Subcutaneous abdominal adipose tissue (tissue), 5 donors: ENCODE data around the gene NDUFA13.

Source experiments
- H3K27ac ChIP-seq: one replicate; pipeline ENCODE4 v1.7.0; 2013; ENCODE audit warnings: low read depth, mild to moderate bottlenecking, inconsistent platforms, low read length, moderate library complexity
- H3K27me3 ChIP-seq, 5 donors: one replicate each; pipeline ENCODE4 v1.7.0; 2013; ENCODE audit warnings: low read length in 5 of 5, inconsistent platforms in 1 of 5; ENCODE audit not compliant: control insufficient read depth in 5 of 5, insufficient read depth in 4 of 5
- H3K36me3 ChIP-seq, 5 donors: one replicate each; pipeline ENCODE4 v1.7.0; 2013; ENCODE audit warnings: low read length in 5 of 5; ENCODE audit not compliant: control insufficient read depth in 5 of 5, insufficient read depth in 5 of 5
- H3K4me1 ChIP-seq, 5 donors: one replicate each; pipeline ENCODE4 v1.7.0; 2013; ENCODE audit warnings: low read length in 5 of 5, mild to moderate bottlenecking in 3 of 5, moderate library complexity in 1 of 5; ENCODE audit not compliant: control insufficient read depth in 5 of 5, insufficient read depth in 5 of 5
- H3K4me3 ChIP-seq, 5 donors: one replicate each; pipeline ENCODE4 v1.7.0; 2013; ENCODE audit warnings: low read length in 5 of 5, low read depth in 1 of 5
- H3K9ac ChIP-seq, 5 donors: one replicate each; pipeline ENCODE4 v1.7.0; 2013; ENCODE audit warnings: low read length in 5 of 5, mild to moderate bottlenecking in 4 of 5, moderate library complexity in 3 of 5
- H3K9me3 ChIP-seq, 5 donors: one replicate each; pipeline ENCODE4 v1.7.0; 2013; ENCODE audit warnings: low read length in 5 of 5; ENCODE audit not compliant: control insufficient read depth in 5 of 5
- donor health status: healthy.
- donor health status: healthy.
- donor health status: healthy.
- donor health status: healthy.
- donor health status: healthy.

NDUFA13 gene

GRCh38 chr19:19532806-19533701 lies 17.0 kb downstream of the NDUFA13 start:
- peaks cover 0 to 18% (median 15%) of the 10 kb centered on the region in 5 donors for H3K4me1 ChIP-seq
- H3K36me3 ChIP-seq = peaks cover 0 to 17% (median 13%) of the 10 kb centered on the region in 5 donors
- H3K27me3 ChIP-seq = peaks cover 0 to 9% (median 6%) of the 10 kb centered on the region in 5 donors
- H3K4me3 ChIP-seq = no peak overlapping the region
- H3K9me3 ChIP-seq = no peaks in the 10 kb centered on the region
- H3K9ac ChIP-seq = no peak overlapping the region
- H3K27ac ChIP-seq = no peak overlapping the region

DNA sequence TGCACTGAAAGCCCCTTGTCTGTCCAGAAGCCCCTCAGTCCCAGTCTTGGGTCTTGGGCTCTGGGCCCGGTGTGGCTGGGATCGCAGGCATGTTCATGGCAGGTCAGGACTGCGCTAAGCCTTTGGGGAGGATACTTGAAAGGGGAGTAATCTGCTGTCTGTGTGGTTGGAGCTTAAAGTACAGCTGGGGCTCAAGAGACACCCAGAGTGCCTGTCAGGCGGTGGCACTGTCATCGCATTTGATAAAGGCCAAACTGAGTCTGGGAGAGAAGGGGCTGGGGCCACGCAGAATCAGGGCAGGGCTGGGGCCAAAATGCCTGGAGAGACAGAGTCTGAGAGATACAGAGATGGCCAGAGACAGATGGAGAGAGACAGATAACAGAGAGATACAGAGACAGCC lies 17.8 kb downstream of the NDUFA13 start:
- H3K4me3 ChIP-seq = no peak overlapping the region
- no peaks in the 10 kb centered on the region for H3K9me3 ChIP-seq
- H3K4me1 ChIP-seq = peaks cover 0 to 24% (median 23%) of the 10 kb centered on the region in 5 donors
- H3K36me3 ChIP-seq = peaks cover 0 to 11% (median 8%) of the 10 kb centered on the region in 5 donors
- no peak overlapping the region for H3K27ac ChIP-seq
- H3K9ac ChIP-seq = no peak overlapping the region
- peaks cover 5 to 15% (median 10%) of the 10 kb centered on the region in 5 donors for H3K27me3 ChIP-seq

GRCh38 chr19:19534556-19535265 lies 18.7 kb downstream of the NDUFA13 start:
- no peak overlapping the region for H3K4me3 ChIP-seq
- no peak overlapping the region for H3K27ac ChIP-seq
- peaks cover 0 to 26% (median 23%) of the 10 kb centered on the region in 5 donors for H3K4me1 ChIP-seq
- no peaks in the 10 kb centered on the region for H3K9me3 ChIP-seq
- no peak overlapping the region for H3K9ac ChIP-seq
- peaks cover 0 to 5% (median 3%) of the 10 kb centered on the region in 5 donors for H3K36me3 ChIP-seq
- H3K27me3 ChIP-seq = peaks cover 6 to 21% (median 16%) of the 10 kb centered on the region in 5 donors

- H3K27ac ChIP-seq = no peak overlapping the region
- peaks cover 10 to 25% (median 21%) of the 10 kb centered on the region in 5 donors for H3K27me3 ChIP-seq
- H3K36me3 ChIP-seq = peaks cover 0 to 5% (median 3%) of the 10 kb centered on the region in 5 donors
- no peak overlapping the region for H3K9ac ChIP-seq
- peaks cover 0 to 32% (median 28%) of the 10 kb centered on the region in 5 donors for H3K4me1 ChIP-seq
- no peak overlapping the region for H3K4me3 ChIP-seq
- H3K9me3 ChIP-seq = no peaks in the 10 kb centered on the region
These were observed 19.5 kb downstream of the NDUFA13 start for GRCh38 chr19:19535311-19536191.

GRCh38 chr19:19537075-19538048 lies 21.3 kb downstream of the NDUFA13 start:
- Histone ChIP-seq H3K4me1 (peaks cover 0 to 36% (median 32%) of the 10 kb centered on the region in 5 donors), H3K36me3 (peaks cover 0 to 5% (median 3%) of the 10 kb centered on the region in 5 donors), H3K9me3 (no peaks in the 10 kb centered on the region), H3K27me3 (peaks cover 23 to 43% (median 39%) of the 10 kb centered on the region in 5 donors), H3K4me3 (peak overlapping the region in 2 of 5 donors; percentile 18 to 55), H3K27ac (no peak overlapping the region), H3K9ac (no peak overlapping the region)

GRCh38 chr19:19538061-19538784 lies 22.2 kb downstream of the NDUFA13 start, which contains the start of gene CILP2:
CILP2 (plus strand) TSS chr19:19538265; CDS start chr19:19538350, 85 bp downstream.
- Histone ChIP-seq H3K27ac (no peak within 1 kb of the TSS), H3K4me1 (peaks cover 0 to 34% (median 28%) of the 10 kb centered on the region in 5 donors), H3K36me3 (peaks cover 0 to 5% (median 3%) of the 10 kb centered on the region in 5 donors), H3K27me3 (peaks cover 23 to 51% (median 48%) of the 10 kb centered on the region in 5 donors), H3K9ac (no peak within 1 kb of the TSS), H3K4me3 (peak within 1 kb of the TSS in 2 of 5 donors; percentile 22 to 55), H3K9me3 (no peaks in the 10 kb centered on the region)

DNA sequence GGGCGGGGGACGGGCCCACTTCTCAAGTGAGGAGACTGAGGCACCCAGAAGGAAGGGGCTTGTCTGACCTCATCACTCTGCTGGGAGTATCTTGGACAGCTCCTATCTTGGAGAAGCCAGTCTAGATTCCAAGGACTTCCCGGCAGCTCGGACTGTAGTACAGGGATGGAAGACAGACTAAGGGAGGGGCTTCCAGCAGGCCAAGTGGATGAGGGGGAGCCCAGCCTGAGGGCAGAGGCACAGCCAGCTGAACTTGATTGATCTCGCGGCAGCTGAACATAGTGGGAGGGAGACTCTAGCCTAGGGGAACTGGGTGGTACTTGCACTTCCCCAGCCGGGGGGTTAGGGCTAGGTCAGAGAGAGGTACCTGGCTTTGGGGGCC lies 22.8 kb downstream of the NDUFA13 start:
- H3K4me1 ChIP-seq = peaks cover 0 to 34% (median 28%) of the 10 kb centered on the region in 5 donors
- H3K27me3 ChIP-seq = peaks cover 23 to 55% (median 52%) of the 10 kb centered on the region in 5 donors
- H3K27ac ChIP-seq = no peak overlapping the region
- no peak overlapping the region for H3K9ac ChIP-seq
- no peaks in the 10 kb centered on the region for H3K9me3 ChIP-seq
- peaks cover 0 to 5% (median 3%) of the 10 kb centered on the region in 5 donors for H3K36me3 ChIP-seq
- no peak overlapping the region for H3K4me3 ChIP-seq

GRCh38 chr19:19539698-19540063 lies 23.7 kb downstream of the NDUFA13 start:
- Histone ChIP-seq H3K36me3 (peaks cover 0 to 5% (median 3%) of the 10 kb centered on the region in 5 donors), H3K27me3 (peaks cover 23 to 58% (median 52%) of the 10 kb centered on the region in 5 donors), H3K9me3 (no peaks in the 10 kb centered on the region), H3K9ac (no peak overlapping the region), H3K27ac (no peak overlapping the region), H3K4me3 (no peak overlapping the region), H3K4me1 (peaks cover 0 to 34% (median 28%) of the 10 kb centered on the region in 5 donors)
